Measurements from ENCODE around the gene GPHN.

Gene GPHN

GRCh38 chr14:66881596-66881995, 373.6 kb downstream of the GPHN start:
- Mint-ChIP-seq H3K27ac (no peak overlapping the region), H3K9me3 (peaks cover 20% of the 10 kb centered on the region), H3K36me3 (ENCODE audit: low read depth) (peaks cover 3% of the 10 kb centered on the region), H3K4me1 (ENCODE audit: low read depth) (no peaks in the 10 kb centered on the region), H3K27me3 (ENCODE audit: low read depth) (no peaks in the 10 kb centered on the region), H3K4me3 (no peak overlapping the region)

DNA sequence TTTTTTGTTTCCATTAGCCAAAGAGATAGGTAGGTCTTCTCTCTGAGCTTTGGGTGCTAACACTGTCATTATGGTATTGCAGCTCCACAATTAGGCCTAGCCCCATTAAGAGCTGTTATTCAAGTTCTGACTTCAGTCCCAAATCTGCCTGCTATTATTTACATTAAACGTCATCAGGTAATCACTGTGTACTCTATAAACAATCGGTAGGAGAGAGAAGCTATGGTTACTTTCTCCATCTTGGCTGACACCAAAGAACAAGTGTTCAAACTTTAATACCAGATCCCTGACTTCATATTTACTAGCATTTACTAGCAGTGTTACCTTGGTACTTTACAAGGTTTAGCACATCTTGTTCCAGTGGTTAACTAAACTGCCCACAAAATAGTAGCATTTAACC, 376.2 kb downstream of the GPHN start:
- Mint-ChIP-seq H3K27ac (no peak overlapping the region), H3K4me1 (ENCODE audit: low read depth) (no peaks in the 10 kb centered on the region), H3K4me3 (no peak overlapping the region), H3K9me3 (peaks cover 28% of the 10 kb centered on the region), H3K36me3 (ENCODE audit: low read depth) (peaks cover 6% of the 10 kb centered on the region), H3K27me3 (ENCODE audit: low read depth) (no peaks in the 10 kb centered on the region)

DNA sequence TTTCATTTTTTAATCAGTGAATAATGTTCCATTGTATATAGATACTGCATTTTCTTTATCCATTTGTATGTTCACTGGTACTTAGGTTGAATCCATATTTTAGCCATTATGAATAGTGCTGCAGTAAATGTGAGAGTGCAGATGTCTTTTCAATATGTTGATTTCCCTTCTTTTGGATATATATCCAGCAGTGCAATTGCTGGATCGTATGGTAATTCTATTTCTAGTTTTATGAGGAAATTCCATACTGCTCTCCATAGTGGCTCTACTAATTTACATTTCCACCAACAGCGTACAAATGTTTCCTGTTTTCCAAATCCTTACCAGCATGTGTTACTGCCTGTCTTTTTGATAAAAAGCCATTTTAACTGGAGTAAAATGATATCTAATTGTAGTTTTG, 392.8 kb downstream of the GPHN start:
- Mint-ChIP-seq H3K4me1 (ENCODE audit: low read depth) (no peaks in the 10 kb centered on the region), H3K27ac (no peak overlapping the region), H3K36me3 (ENCODE audit: low read depth) (no peaks in the 10 kb centered on the region), H3K9me3 (peaks cover 25% of the 10 kb centered on the region), H3K27me3 (ENCODE audit: low read depth) (no peaks in the 10 kb centered on the region), H3K4me3 (no peak overlapping the region)

DNA sequence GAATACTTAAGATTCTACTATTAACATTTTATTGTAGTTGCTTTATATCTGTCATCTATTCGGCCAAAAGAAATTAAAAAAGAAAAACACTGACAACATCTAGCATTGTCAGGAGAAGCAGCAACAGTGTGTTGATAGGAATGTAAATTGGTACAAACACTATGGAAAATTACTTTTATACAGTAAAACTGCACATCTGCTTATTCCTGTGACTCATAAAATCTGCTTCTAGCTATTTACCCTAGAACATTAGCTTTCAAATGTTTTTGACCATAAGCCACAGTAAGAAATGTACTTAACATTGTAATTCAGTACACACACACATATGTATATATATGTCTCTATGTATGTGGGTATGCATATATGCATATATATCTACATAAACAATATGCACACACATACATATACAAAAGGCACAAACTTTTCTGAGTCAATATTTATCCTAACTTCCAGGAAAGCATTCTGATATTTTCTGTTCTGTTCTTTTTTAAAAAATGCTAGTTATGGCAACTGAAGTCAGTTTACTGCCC, 402.4 kb downstream of the GPHN start:
- H3K36me3 Mint-ChIP-seq (ENCODE audit: low read depth): no peaks in the 10 kb centered on the region
- H3K4me3 Mint-ChIP-seq: no peak overlapping the region
- H3K27me3 Mint-ChIP-seq (ENCODE audit: low read depth): no peaks in the 10 kb centered on the region
- H3K27ac Mint-ChIP-seq: no peak overlapping the region
- H3K9me3 Mint-ChIP-seq: peaks cover 4% of the 10 kb centered on the region
- H3K4me1 Mint-ChIP-seq (ENCODE audit: low read depth): no peaks in the 10 kb centered on the region

GRCh38 chr14:66916421-66916820, 408.5 kb downstream of the GPHN start:
- H3K27ac Mint-ChIP-seq: no peak overlapping the region
- peaks cover 2% of the 10 kb centered on the region for H3K36me3 Mint-ChIP-seq (ENCODE audit: low read depth)
- H3K4me3 Mint-ChIP-seq: no peak overlapping the region

DNA sequence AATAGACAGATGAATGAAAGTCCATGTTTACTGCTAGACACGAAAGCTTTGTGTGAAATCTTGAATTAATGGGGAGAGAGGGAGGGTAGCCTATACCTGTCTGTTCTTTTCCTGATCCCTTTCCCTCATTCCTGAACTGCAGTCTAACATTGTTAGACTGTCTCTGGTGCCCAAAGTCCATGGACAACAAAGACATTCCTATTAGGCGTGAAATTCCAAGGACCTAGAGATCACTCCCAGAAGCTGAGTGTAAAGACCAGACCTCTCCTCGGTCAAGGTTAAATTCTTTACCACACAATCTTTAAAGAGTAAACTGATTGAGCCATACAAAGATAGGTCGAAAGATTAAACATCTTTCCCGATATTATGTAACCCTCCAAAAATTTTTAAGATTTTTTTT, 410.6 kb downstream of the GPHN start:
- Mint-ChIP-seq H3K4me1 (ENCODE audit: low read depth) (no peaks in the 10 kb centered on the region), H3K9me3 (no peaks in the 10 kb centered on the region), H3K4me3 (no peak overlapping the region), H3K27ac (no peak overlapping the region), H3K36me3 (ENCODE audit: low read depth) (peaks cover 6% of the 10 kb centered on the region), H3K27me3 (ENCODE audit: low read depth) (no peaks in the 10 kb centered on the region)

More at GRCh38 chr14:66916421-66916820, 408.5 kb downstream of the GPHN start:
- no peaks in the 10 kb centered on the region for H3K9me3 Mint-ChIP-seq
- H3K27me3 Mint-ChIP-seq (ENCODE audit: low read depth): no peaks in the 10 kb centered on the region
- no peaks in the 10 kb centered on the region for H3K4me1 Mint-ChIP-seq (ENCODE audit: low read depth)

- no peaks in the 10 kb centered on the region for H3K4me1 Mint-ChIP-seq (ENCODE audit: low read depth)
- H3K9me3 Mint-ChIP-seq: no peaks in the 10 kb centered on the region
- peaks cover 11% of the 10 kb centered on the region for H3K36me3 Mint-ChIP-seq (ENCODE audit: low read depth)
- H3K27me3 Mint-ChIP-seq (ENCODE audit: low read depth): no peaks in the 10 kb centered on the region
- no peak overlapping the region for H3K27ac Mint-ChIP-seq
- no peak overlapping the region for H3K4me3 Mint-ChIP-seq
Observed at GRCh38 chr14:66920196-66920595, 412.2 kb downstream of the GPHN start.

DNA sequence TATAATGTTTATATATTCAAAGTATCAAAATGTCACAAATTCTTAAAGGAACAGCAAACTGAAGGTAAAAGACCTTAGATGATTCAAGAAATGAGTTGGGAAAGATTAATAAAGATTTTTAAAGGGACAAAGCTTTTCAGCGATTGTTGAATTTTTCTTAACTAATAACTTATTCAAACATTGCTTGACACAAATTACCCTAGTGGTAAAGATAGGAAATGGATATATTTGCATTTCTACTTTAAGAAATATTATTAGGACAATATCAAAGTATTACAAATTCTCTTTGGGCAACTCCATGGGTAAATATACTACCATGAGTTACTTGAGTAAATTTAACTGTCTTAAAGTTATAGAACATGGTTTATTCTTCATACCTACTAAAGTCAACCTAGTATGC, 415.3 kb downstream of the GPHN start:
- Mint-ChIP-seq H3K9me3 (peaks cover 4% of the 10 kb centered on the region), H3K4me1 (ENCODE audit: low read depth) (no peaks in the 10 kb centered on the region), H3K27ac (no peak overlapping the region), H3K27me3 (ENCODE audit: low read depth) (no peaks in the 10 kb centered on the region), H3K4me3 (no peak overlapping the region), H3K36me3 (ENCODE audit: low read depth) (peaks cover 13% of the 10 kb centered on the region)

GRCh38 chr14:66939409-66939808, 431.5 kb downstream of the GPHN start:
- H3K27me3 Mint-ChIP-seq (ENCODE audit: low read depth): no peaks in the 10 kb centered on the region
- H3K27ac Mint-ChIP-seq: no peak overlapping the region
- peaks cover 18% of the 10 kb centered on the region for H3K36me3 Mint-ChIP-seq (ENCODE audit: low read depth)
- no peak overlapping the region for H3K4me3 Mint-ChIP-seq
- peaks cover 31% of the 10 kb centered on the region for H3K9me3 Mint-ChIP-seq
- H3K4me1 Mint-ChIP-seq (ENCODE audit: low read depth): no peaks in the 10 kb centered on the region

DNA sequence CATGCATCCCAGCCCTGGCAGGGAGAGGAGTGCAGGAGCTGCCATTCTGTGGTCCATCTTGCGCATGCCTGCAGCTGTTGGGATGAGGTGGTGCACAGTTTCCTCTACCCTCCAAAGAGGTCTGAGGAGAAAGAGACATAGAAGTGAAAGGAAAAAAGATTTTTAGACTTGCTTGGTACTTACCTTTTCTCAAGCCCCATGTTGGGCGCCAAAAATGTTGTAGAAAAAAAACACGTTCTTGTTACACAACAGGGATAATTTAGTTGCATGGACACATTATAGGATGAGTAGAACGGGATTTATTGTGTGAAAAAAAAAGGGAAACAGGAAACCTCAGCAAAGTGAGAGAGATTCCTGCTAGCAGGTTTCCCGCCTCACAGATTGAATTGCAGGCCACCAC, 436.9 kb downstream of the GPHN start:
- peaks cover 30% of the 10 kb centered on the region for H3K36me3 Mint-ChIP-seq (ENCODE audit: low read depth)
- no peak overlapping the region for H3K27ac Mint-ChIP-seq
- no peak overlapping the region for H3K4me3 Mint-ChIP-seq
- no peaks in the 10 kb centered on the region for H3K27me3 Mint-ChIP-seq (ENCODE audit: low read depth)
- H3K4me1 Mint-ChIP-seq (ENCODE audit: low read depth): no peaks in the 10 kb centered on the region
- H3K9me3 Mint-ChIP-seq: peaks cover 53% of the 10 kb centered on the region

DNA sequence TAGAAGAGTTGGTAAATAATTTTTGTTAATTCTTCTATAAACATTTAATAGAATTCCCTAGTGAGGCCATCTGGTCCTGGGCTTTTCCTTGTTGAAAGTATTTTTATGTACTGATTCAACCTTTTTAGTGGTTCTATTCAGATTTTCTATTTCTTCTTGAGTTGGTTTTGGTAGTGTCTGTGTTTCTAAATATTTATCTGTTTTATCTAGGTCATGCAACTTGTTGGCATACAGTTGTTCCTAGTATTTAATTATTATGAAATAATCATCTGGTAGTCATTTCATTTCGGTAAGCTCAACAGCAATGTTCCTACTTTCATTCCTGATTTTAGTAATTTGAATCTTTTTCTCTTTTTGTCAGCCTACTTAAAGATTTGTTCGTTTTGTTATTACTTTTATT, 447.2 kb downstream of the GPHN start:
- Mint-ChIP-seq H3K4me3 (no peak overlapping the region), H3K36me3 (ENCODE audit: low read depth) (peaks cover 6% of the 10 kb centered on the region), H3K9me3 (peaks cover 44% of the 10 kb centered on the region), H3K4me1 (ENCODE audit: low read depth) (no peaks in the 10 kb centered on the region), H3K27ac (no peak overlapping the region), H3K27me3 (ENCODE audit: low read depth) (no peaks in the 10 kb centered on the region)

DNA sequence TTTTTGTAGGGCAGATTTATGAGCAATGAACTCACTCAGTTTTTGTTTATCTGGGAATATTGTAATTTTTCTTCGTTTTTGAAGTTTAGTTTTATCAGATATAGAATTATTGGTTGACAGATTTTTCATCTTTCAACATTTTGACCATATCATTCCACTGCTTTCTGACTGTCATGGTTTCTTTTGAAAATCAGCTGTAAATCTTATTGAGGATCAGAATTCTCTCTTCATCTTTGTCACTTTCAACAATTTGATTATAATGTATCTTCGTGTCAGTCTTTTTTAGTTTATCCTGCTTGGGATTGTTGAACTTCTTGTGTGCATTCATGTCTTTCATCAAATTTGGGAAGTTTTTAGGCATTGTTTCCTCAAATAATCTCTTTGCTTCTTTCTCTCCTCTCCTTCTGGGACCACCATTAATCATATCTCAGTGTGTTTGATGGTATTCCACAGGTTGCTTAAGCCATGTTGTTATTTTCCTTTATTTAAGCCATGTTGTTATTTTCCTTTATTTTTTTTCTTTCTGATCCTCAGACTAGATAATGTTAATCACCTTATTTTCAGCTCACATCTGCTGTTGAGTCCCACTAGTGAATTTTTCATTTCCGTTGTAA, 451.6 kb downstream of the GPHN start:
- H3K36me3 Mint-ChIP-seq (ENCODE audit: low read depth): peaks cover 6% of the 10 kb centered on the region
- H3K4me1 Mint-ChIP-seq (ENCODE audit: low read depth): no peaks in the 10 kb centered on the region
- H3K4me3 Mint-ChIP-seq: no peak overlapping the region
- H3K27ac Mint-ChIP-seq: no peak overlapping the region
- H3K27me3 Mint-ChIP-seq (ENCODE audit: low read depth): no peaks in the 10 kb centered on the region
- peaks cover 40% of the 10 kb centered on the region for H3K9me3 Mint-ChIP-seq

DNA sequence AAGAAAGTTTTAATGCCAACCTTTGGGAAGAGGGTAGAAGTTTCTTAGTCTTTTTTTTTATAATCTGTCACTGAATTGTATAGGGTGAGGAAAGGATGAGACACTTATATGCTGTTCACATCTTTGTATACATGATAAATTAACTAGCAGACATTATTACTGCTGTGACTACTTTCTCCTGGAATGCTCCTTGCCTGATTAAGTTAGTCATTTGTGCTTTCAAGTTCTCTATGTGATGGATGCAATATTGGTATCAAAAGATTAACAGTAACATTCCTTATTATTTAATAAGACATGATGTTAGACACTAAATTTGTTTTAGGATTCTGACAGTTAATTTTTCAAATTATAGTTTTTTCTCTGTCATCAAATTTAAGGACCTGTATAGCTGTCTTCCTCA, 457.9 kb downstream of the GPHN start:
- no peaks in the 10 kb centered on the region for H3K4me1 Mint-ChIP-seq (ENCODE audit: low read depth)
- no peak overlapping the region for H3K4me3 Mint-ChIP-seq
- H3K27ac Mint-ChIP-seq: no peak overlapping the region
- peaks cover 5% of the 10 kb centered on the region for H3K9me3 Mint-ChIP-seq
- H3K36me3 Mint-ChIP-seq (ENCODE audit: low read depth): no peaks in the 10 kb centered on the region
- H3K27me3 Mint-ChIP-seq (ENCODE audit: low read depth): no peaks in the 10 kb centered on the region

DNA sequence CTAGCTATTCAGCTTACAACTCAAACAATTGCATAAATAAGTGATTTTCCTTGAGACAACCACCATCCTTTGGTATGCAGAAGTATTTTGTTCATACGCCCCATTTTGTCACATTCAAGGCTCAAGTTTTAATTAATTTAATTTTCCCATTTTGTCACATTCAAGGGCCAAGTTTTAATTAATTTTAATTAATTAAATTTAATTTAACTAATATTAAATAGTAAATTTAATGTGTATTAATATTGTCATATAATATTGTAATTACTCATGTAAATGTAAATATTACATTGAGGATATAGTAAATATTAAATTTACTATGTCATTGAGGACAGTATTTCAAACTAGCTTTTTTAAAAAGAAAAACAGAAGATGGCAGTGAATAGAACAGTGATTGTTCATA, 464.5 kb downstream of the GPHN start:
- Mint-ChIP-seq H3K27ac (no peak overlapping the region), H3K4me3 (no peak overlapping the region), H3K36me3 (ENCODE audit: low read depth) (no peaks in the 10 kb centered on the region), H3K9me3 (no peaks in the 10 kb centered on the region), H3K4me1 (ENCODE audit: low read depth) (no peaks in the 10 kb centered on the region), H3K27me3 (ENCODE audit: low read depth) (no peaks in the 10 kb centered on the region)

DNA sequence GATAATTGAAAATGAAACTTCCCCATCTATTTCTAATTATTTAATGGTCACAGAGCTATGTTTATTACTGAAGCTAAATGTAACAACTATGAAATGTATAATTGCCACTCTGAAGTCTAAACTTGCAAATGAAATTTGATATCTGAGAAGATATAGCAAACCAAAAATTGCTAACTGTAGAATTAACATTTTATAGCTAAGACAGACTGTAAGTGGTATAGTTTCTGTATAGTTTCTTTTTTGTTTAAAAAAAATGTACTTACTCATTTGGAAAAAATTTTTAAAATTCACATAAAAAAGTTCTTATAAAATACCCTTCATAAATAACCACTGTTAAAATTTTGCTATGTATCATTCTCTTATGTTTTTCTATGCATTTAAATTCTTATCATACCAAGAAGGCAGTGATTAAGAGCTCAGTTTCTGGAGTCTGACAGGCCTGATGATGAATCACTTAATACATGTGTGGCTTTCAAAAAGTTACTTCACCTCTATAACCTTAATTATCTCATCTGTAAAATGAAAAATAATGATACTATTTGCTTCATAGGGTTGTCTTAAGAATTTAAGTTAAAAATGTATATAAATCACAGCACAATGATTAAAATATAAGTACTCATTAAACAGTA, 466.6 kb downstream of the GPHN start:
- Mint-ChIP-seq H3K9me3 (no peaks in the 10 kb centered on the region), H3K4me1 (ENCODE audit: low read depth) (no peaks in the 10 kb centered on the region), H3K27ac (no peak overlapping the region), H3K4me3 (no peak overlapping the region), H3K36me3 (ENCODE audit: low read depth) (no peaks in the 10 kb centered on the region), H3K27me3 (ENCODE audit: low read depth) (no peaks in the 10 kb centered on the region)
